Erythroblast (primary cell): ENCODE measurements around the gene PRKAR2B.

Experiments used
- GATA1 ChIP-seq: IDR thresholded peaks from 2 replicates; pipeline ENCODE4 v1.6.1; 2011; ENCODE audit warnings: low read depth, mild to moderate bottlenecking, control low read depth, low read length, moderate library complexity
- POLR2A ChIP-seq: IDR thresholded peaks from 2 replicates; pipeline ENCODE4 v1.6.1; 2011; ENCODE audit warnings: mild to moderate bottlenecking, low read length

DNA sequence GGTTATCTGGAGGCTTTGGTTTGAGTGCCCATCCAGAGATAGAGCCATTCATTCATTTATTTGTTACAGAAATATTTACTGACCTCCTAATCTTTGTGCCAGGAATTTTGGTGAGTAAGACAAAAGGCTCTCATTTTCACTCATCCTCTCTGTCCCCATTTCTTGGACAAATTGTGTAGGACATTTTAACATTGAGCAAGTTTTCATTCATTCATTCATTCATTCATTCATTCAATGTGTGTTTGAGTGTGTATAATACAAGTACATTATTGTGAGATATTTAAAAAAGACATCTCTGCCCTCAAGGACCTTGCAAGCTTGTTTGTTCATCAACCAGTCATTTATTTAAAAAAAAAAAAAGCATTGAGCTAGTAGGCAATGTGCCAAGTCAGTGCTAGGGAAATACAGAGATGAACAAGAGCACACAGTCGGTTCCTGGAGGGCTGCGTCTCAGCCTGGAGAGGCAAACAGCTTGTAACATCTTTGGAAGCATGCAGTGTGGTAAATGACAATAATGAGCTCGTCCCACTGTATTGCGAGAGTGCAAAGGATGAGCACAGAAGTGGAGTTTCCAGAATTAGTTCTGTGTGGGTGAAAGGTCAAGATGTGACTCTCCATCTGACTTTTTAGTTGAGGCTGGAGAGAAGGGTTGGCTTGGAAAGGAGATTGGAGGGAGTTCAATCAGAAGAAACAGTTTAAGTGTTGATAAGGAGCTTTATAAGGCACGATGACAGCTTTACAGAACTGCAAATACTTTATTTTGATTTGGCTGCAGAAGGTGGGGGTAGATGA lies 73.8 kb downstream of the PRKAR2B start:
- TF ChIP-seq POLR2A (no peak), GATA1 (no peak)
